Mucosa of descending colon (tissue), 3 donors: ENCODE results near the gene CEP170B. TPM values are rescaled to one million over a fixed set of nuclear protein-coding genes. Genes with fewer than 3 reads are reported as not detected.

ENCODE experiments used
- ATAC-seq: fragments of 200-7000 bp; cut with Tn5 transposase; one replicate; pipeline ENCODE4 v1.9.1; 2020; ENCODE audit warnings: mild to moderate bottlenecking, moderate library complexity
- DNase-seq, 3 donors: peaks; one replicate each; pipeline ENCODE4 v3.0.0-alpha.2; 2020
- H3K36me3 ChIP-seq: fragments of 200-600 bp; one replicate; pipeline ENCODE4 v1.8.0; 2021; ENCODE audit warnings: low read depth, mild to moderate bottlenecking
- H3K4me1 ChIP-seq: fragments of 200-600 bp; one replicate; pipeline ENCODE4 v1.8.0; 2021; ENCODE audit warnings: low read depth, mild to moderate bottlenecking
- H3K4me3 ChIP-seq: fragments of 200-600 bp; one replicate; pipeline ENCODE4 v1.8.0; 2021; ENCODE audit warnings: mild to moderate bottlenecking
- H3K9me3 ChIP-seq: fragments of 200-600 bp; one replicate; pipeline ENCODE4 v1.8.0; 2021; ENCODE audit warnings: mild to moderate bottlenecking
- CTCF ChIP-seq: fragments of 200-600 bp; IDR thresholded peaks from one replicate; pipeline ENCODE4 v1.8.0; 2022; ENCODE audit warnings: antibody characterized with exemption, mild to moderate bottlenecking
- intact Hi-C, 2 donors: fragments of 100-400 bp; cut with DNase I in 1 of 2; cut with micrococcal nuclease in 1 of 2; formaldehyde crosslinking; loops; one replicate each; pipeline versions ENCODE4 v1.11.0 to v1.11.1; 2022; cut with DNase I, micrococcal nuclease
- total RNA-seq, 3 donors: library from RNA; stranded (reverse); fragmentation: NEBNext Ultra II Directional in 2 of 3; extraction: Animal tissue kit (Norgen Biotek cat#: 25700) in 2 of 3; gene quantifications; one replicate each; pipeline versions ENCODE4 v1.2.1 to v1.2.4, GENCODE V29; 2021 to 2023
- donor health status: DM: no; HTN: no; CAD: no; lungs with moderate emphysema.
- donor health status: DM: no; HTN: no; CAD: no.
- donor health status: DM: no; HTN: yes; CAD: no.

CEP170B gene
- total RNA-seq, 3 donors from 2014 or later, result 66.8 to 89.9 (median 69.9) TPM

- DNase-seq (peak in 1 of 3 donors; percentile 25), ATAC-seq (no peak)
- intact Hi-C loops, result no loop called here
- Histone ChIP-seq H3K4me1 (peaks cover 17% of the 10 kb centered on the region), H3K9me3 (no peaks in the 10 kb centered on the region), H3K4me3 (no peak overlapping the region), H3K36me3 (no peaks in the 10 kb centered on the region)
- TF ChIP-seq CTCF, result no peak
Measured at GRCh38 chr14:104868060-104868740, 3.1 kb downstream of the CEP170B start.

GRCh38 chr14:104868811-104869572, 3.9 kb downstream of the CEP170B start:
- peaks cover 17% of the 10 kb centered on the region for H3K4me1 ChIP-seq
- DNase-seq (peak in 1 of 3 donors; percentile 20), ATAC-seq (no peak)
- no peak for TF ChIP-seq CTCF
- no peaks in the 10 kb centered on the region for H3K36me3 ChIP-seq
- no peaks in the 10 kb centered on the region for H3K9me3 ChIP-seq
- intact Hi-C loops, result no loop called here
- no peak overlapping the region for H3K4me3 ChIP-seq

GRCh38 chr14:104869669-104870367, 4.8 kb downstream of the CEP170B start:
- H3K4me3 ChIP-seq, result no peak overlapping the region
- no peaks in the 10 kb centered on the region for H3K36me3 ChIP-seq
- DNase-seq, result no peak
- no peak for ATAC-seq
- TF ChIP-seq CTCF, result no peak
- H3K9me3 ChIP-seq, result no peaks in the 10 kb centered on the region
- H3K4me1 ChIP-seq, result peaks cover 17% of the 10 kb centered on the region
- intact Hi-C loops, result no loop called here

GRCh38 chr14:104870368-104871144, 5.5 kb downstream of the CEP170B start:
- ATAC-seq (no peak), DNase-seq (peak; percentile 48 to 56 (median 50))
- Histone ChIP-seq H3K9me3 (no peaks in the 10 kb centered on the region), H3K4me3 (no peak overlapping the region), H3K4me1 (peaks cover 17% of the 10 kb centered on the region), H3K36me3 (no peaks in the 10 kb centered on the region)
- TF ChIP-seq CTCF, result no peak
- intact Hi-C loops, result no loop called here

GRCh38 chr14:104871145-104871655, 6.1 kb downstream of the CEP170B start:
- Histone ChIP-seq H3K36me3 (no peaks in the 10 kb centered on the region), H3K4me1 (peaks cover 12% of the 10 kb centered on the region), H3K4me3 (no peak overlapping the region), H3K9me3 (no peaks in the 10 kb centered on the region)
- ATAC-seq, result no peak
- peak in 1 of 3 donors; percentile 23 for DNase-seq
- TF ChIP-seq CTCF, result no peak
- intact Hi-C loops, result no loop called here
